HepG2 (cell line): ENCODE data around the gene S100A12.

Experiments
- KDM5B ChIP-seq: sonication (generic); formaldehyde crosslinking; IDR thresholded peaks from 2 replicates; pipeline ENCODE4 v1.4.0; 2020; ENCODE audit warnings: missing genetic modification reagents, mild to moderate bottlenecking, borderline replicate concordance
- RBAK ChIP-seq: sonication (generic); formaldehyde crosslinking; IDR thresholded peaks from 2 replicates; pipeline ENCODE4 v1.5.1; 2020; ENCODE audit warnings: mild to moderate bottlenecking, missing genetic modification reagents
- THRA ChIP-seq: sonication (generic); formaldehyde crosslinking; IDR thresholded peaks from 2 replicates; pipeline ENCODE4 v1.4.0; 2020; ENCODE audit warnings: missing genetic modification reagents, borderline replicate concordance

- TF ChIP-seq KDM5B (CRISPR knock-in tag) (no peak), THRA (CRISPR knock-in tag) (no peak), RBAK (CRISPR knock-in tag) (no peak)
Measured at GRCh38 chr1:153336650-153337049, 38.8 kb downstream of the S100A12 start.
